K562 treated with DMSO at 1 percent for 12 hours (cell line): ENCODE data around the gene OR56B1. TPM values are rescaled to one million over a fixed set of nuclear protein-coding genes. Genes with fewer than 3 reads are reported as not detected.

ENCODE experiments used
- total RNA-seq: library from RNA; unstranded; fragments of 300-600 nt; gene quantifications from 2 replicates; pipeline ENCODE4 v1.2.3, GENCODE V29; 2022; ENCODE audit not compliant: insufficient read depth

OR56B1 gene, protein sequence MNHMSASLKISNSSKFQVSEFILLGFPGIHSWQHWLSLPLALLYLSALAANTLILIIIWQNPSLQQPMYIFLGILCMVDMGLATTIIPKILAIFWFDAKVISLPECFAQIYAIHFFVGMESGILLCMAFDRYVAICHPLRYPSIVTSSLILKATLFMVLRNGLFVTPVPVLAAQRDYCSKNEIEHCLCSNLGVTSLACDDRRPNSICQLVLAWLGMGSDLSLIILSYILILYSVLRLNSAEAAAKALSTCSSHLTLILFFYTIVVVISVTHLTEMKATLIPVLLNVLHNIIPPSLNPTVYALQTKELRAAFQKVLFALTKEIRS
- total RNA-seq: not detected in 2 replicates

GRCh38 chr11:5736396-5736795 is at the start of gene OR56B1:
OR56B1 (plus strand) TSS chr11:5736448; CDS start chr11:5736517, 69 bp downstream.

GRCh38 chr11:5689551-5689983 is 46.7 kb upstream of the OR56B1 start, which contains the start of gene TRIM22:
TRIM22 (plus strand) TSS chr11:5689790; CDS start chr11:5696233, 6,443 bp downstream.

DNA sequence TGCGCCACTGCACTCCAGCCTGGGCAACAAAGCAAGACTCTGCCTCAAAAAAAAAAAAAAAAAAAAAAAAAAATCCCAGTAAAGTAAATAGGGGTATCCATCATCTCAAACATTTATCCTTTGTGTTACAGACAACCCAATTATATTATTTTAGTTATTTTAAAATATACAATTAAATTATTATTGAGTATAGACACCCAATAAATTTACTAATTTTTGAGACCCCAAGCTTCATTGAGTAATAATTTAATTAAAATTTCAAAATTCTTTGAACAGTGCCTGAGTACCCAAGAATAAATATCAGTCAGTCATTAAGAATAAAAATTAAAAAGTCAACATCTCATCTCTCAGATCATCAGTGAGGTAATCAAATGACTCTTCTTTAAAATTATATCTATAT is 17.7 kb downstream of the OR56B1 start, which contains the start of gene OR52N4:
TSS of gene OR52N4 (plus strand) at position 301 of the 400 bp plus-strand sequence. CDS start 498 bp downstream, outside the sequence.

DNA sequence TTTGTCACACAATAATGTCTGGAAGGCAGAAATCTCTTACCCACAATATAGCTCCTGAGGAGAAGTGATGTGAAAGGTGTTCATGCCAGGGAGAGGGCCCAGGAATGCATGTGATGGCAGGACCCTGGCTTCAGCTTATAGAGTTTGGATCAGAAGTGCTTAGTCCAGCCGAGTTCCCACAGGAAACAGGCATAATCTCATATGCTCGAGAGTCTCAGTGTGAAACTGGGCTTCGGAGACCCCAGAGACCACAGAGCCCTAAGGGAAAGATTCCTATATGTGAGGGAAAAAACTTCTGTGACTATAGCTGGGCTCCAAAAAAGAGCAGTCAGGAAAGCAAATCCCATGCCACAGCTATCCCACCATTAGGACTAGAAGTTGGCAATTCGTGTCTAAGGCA is 47.0 kb downstream of the OR56B1 start, which contains the start of gene OR52N5:
TSS of gene OR52N5 (minus strand) at position 101 of the 400 bp plus-strand sequence. CDS start 4,721 bp downstream, outside the sequence.

Other genes starting within 250 kb of the OR56B1 start
- not detected in 2 replicates for gene OR52D1, start 247.8 kb upstream of the OR56B1 start, total RNA-seq
- gene UBQLN3, start 226.5 kb upstream of the OR56B1 start, total RNA-seq: not detected in 2 replicates
- 0.63 TPM in 1 of 2 replicates, not detected in the other for gene UBQLNL, start 219.7 kb upstream of the OR56B1 start, total RNA-seq
- gene OR52H1, start 187.9 kb upstream of the OR56B1 start, total RNA-seq: 0.78 TPM in 1 of 2 replicates, not detected in the other
- gene OR52B6, start 155.6 kb upstream of the OR56B1 start, total RNA-seq: not detected in 2 replicates
- 9.7 and 20.8 TPM in 2 replicates for gene TRIM6, start 139.8 kb upstream of the OR56B1 start, total RNA-seq
- gene TRIM34, start 111.4 kb upstream of the OR56B1 start, total RNA-seq: 0.94 and 4.2 TPM in 2 replicates
- 8.5 and 23.0 TPM in 2 replicates for gene TRIM5, start 51.4 kb upstream of the OR56B1 start, total RNA-seq
- 1.0 and 2.4 TPM in 2 replicates for gene TRIM22, start 46.7 kb upstream of the OR56B1 start, total RNA-seq
- not detected in 2 replicates for gene OR52N4, start 17.8 kb downstream of the OR56B1 start, total RNA-seq
- not detected in 2 replicates for gene OR52N5, start 46.9 kb downstream of the OR56B1 start, total RNA-seq
- gene OR52N1, start 54.8 kb downstream of the OR56B1 start, total RNA-seq: not detected in 2 replicates
- not detected in 2 replicates for gene OR52N2, start 72.5 kb downstream of the OR56B1 start, total RNA-seq
- gene OR52E6, start 105.4 kb downstream of the OR56B1 start, total RNA-seq: not detected in 2 replicates
- gene OR52E8, start 121.2 kb downstream of the OR56B1 start, total RNA-seq: not detected in 2 replicates
- gene OR52E4, start 144.2 kb downstream of the OR56B1 start, total RNA-seq: not detected in 2 replicates
- not detected in 2 replicates for gene OR52E5, start 156.8 kb downstream of the OR56B1 start, total RNA-seq
- gene OR56A3, start 205.8 kb downstream of the OR56B1 start, total RNA-seq: not detected in 2 replicates
- not detected in 2 replicates for gene OR56A5, start 232.0 kb downstream of the OR56B1 start, total RNA-seq